ENCODE results near the gene CDH24. TPM values are rescaled to one million over a fixed set of nuclear protein-coding genes. Genes with fewer than 3 reads are reported as not detected.

CDH24 gene
- total RNA-seq, 1 donor from 2014 or later: 9.4 TPM

- DNase-seq (ENCODE audit: low spot score in 2 of 2): no peak
- no peak for FAIRE-seq
These were observed 56.5 kb downstream of the CDH24 start for GRCh38 chr14:23000860-23001259.

GRCh38 chr14:22998329-22999012 lies 58.8 kb downstream of the CDH24 start:
- DNase-seq (ENCODE audit: low spot score in 2 of 2): no peak
- no peak for FAIRE-seq

DNA sequence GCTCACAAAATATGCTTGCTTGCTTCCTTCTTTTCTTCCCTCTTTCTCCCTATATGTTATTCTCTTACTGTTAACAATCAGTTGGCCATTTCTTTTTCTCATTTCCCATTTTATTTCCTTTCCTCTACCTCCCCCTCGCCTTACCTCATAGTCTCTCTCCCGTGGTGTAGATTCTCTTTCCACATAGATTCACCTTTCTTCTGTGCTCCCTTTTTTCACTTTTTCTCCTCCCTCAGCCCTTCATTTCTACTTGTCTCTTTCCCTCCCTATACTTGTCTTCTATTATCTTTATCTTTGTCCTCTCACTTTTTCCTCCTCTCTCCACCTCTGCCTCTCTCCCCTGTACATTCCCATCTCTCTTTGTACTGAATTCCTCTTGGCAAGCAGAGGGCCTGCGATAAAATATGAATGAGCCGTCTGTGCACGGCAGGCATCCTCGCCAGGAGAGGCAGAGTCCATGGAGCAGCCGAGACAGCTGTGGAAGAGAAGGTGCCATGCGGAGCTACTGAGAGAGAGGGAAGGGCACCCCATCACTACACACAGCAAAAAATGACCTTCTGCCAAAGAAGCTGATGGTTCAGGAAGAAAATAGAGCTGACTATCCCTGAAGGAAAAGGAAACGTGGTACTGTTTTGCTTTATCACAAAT lies 59.5 kb downstream of the CDH24 start:
- no peak for DNase-seq (ENCODE audit: low spot score in 2 of 2)
- FAIRE-seq: no peak

Other genes starting within 250 kb of the CDH24 start
- 2.0 TPM for gene SLC7A7, start 242.1 kb downstream of the CDH24 start, total RNA-seq
- 13.9 TPM for gene MRPL52, start 227.6 kb downstream of the CDH24 start, total RNA-seq
- gene MMP14, start 220.9 kb downstream of the CDH24 start, total RNA-seq: 6.9 TPM
- 2.9 TPM for gene LRP10, start 185.8 kb downstream of the CDH24 start, total RNA-seq
- gene REM2, start 174.3 kb downstream of the CDH24 start, total RNA-seq: 2.4 TPM
- gene RBM23, start 138.4 kb downstream of the CDH24 start, total RNA-seq: 73.4 TPM
- 61.1 TPM for gene PRMT5, start 128.1 kb downstream of the CDH24 start, total RNA-seq
- gene HAUS4, start 100.4 kb downstream of the CDH24 start, total RNA-seq: 23.2 TPM
- gene AJUBA, start 75.0 kb downstream of the CDH24 start, total RNA-seq: 4.5 TPM
- 4.5 TPM for gene C14orf93, start 47.4 kb downstream of the CDH24 start, total RNA-seq
- gene PSMB5, start 22.6 kb downstream of the CDH24 start, total RNA-seq: 194 TPM
- under 0.01 TPM for gene PSMB11, start 15.3 kb downstream of the CDH24 start, total RNA-seq
- gene ACIN1, start 37.6 kb upstream of the CDH24 start, total RNA-seq: 73.0 TPM
- gene C14orf119, start 38.0 kb upstream of the CDH24 start, total RNA-seq: 22.0 TPM
- gene CIROP, start 47.5 kb upstream of the CDH24 start, total RNA-seq: not detected
- not detected for gene CEBPE, start 61.7 kb upstream of the CDH24 start, total RNA-seq
- gene SLC7A8, start 126.1 kb upstream of the CDH24 start, total RNA-seq: 4.1 TPM
- not detected for gene RNF212B, start 180.4 kb upstream of the CDH24 start, total RNA-seq
- gene HOMEZ, start 228.6 kb upstream of the CDH24 start, total RNA-seq: 2.0 TPM
- gene PPP1R3E, start 245.3 kb upstream of the CDH24 start, total RNA-seq: 4.5 TPM
- 10.6 TPM for gene BCL2L2, start 249.3 kb upstream of the CDH24 start, total RNA-seq